NCI-H345 treated with DMSO at 0.1 percent for 48 hours (cell line): ENCODE data around the gene TUBGCP2.

ENCODE experiments used
- DNase-seq: peaks from one replicate; lab custom pipeline; 2025; ENCODE audit not compliant: unreplicated experiment; lab: John Stamatoyannopoulos, UW

Gene TUBGCP2

DNA sequence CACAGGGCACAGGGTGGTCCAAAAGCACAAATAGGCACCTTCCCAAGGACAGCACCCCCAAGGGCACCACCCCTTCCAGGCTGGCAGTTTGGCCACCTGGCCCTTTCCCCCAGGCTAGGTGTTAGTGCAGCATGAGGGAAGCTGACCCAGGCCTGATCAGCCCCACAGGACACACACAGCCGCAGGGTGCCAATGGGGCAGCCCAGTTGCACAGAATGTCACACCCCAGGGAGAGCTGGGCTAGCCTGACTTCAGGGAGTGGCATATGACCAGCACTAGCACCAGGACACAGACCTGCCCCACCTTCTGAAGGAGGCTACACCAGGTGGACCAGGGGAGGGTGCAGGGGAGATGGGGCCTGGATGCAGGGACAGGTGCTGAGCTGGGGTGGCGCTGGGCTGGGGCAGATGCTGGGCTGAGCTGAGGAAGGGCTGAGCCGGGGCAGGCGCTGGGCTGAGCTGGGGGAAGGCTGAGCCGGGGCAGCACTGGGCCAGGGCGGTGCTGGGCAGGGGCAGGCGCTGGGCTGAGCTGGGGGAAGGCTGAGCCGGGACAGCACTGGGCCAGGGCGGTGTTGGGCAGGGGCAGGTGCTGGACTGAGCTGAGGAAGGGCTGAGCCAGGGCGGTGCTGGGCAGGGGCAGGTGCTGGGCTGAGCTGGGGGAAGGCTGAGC lies 28.1 kb downstream of the TUBGCP2 start:
- DNase-seq, result no peak

DNA sequence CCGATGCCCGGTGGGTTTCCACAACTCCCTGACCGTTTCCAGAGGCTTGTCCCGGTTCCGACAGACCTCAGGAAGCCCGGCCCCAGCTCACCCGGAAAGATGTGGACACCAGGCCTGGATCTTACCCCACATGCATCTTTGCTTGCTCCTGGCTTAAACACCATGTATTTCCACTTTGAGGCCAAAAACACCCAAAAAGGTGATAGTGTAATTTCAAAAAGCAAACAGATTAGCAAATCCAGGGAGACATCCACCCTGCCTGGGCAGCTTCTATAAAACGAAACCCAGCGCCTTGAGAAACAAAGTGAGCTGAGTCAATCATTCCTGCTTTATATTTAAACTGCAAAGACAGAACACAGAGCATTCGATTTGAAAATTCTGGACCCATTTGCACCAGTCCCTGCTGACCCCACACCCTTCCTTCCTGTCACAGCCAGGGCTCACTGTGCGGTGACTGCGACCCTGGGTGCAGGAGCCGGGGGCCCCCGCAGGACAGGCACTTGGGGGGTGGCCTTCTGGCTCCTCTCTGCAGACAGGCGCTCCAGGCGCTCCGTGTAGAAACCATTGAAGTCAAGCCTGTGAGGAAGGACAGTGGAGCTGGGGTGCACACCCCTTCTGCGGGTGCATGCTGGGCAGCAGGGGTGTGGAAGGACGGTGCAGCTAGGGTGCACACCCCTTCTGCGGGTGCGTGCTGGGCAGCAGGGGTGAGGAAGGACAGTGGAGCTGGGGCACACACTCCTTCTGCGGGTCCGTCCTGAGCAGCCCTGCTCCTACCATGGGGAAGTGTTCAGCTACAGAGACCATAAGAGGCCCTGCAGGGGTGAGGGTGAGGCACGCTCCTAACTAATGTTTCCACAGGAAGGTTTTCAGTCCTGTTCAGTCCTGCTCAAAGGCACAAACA lies 29.1 kb downstream of the TUBGCP2 start:
- DNase-seq, result no peak

DNA sequence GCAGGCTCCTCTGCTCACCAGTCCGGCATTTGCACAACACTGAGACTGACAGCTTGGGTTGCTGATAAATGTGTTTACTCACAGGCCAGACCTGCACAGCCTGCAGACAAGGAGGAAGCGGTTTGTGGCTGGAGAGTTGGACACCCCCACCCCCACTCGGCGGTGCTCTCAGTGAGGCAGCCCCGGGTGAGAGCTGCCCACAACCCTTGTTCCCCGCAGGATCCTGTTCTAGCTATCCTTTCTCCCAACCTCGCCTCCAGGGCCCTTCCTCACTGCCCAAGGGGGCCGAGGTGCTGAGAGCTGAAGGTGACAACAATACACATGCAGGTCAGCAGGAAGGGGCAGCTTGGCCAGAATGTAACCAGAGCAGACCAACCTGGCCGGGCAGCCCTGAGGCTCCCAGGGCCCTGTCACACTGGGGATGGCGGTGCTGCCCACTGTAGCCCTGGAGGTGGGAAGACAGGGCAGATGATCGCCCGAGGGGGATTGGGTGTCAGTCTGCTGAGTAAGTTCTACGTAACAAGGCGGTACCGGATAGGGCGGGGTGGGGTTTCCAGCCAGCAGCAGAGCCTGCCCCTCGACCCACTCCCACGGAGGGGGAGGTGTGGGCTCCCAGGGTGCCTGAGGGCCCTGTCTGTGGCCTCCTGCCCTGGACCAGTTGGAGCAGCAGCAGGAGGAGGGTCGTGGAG lies 30.0 kb downstream of the TUBGCP2 start:
- no peak for DNase-seq

DNA sequence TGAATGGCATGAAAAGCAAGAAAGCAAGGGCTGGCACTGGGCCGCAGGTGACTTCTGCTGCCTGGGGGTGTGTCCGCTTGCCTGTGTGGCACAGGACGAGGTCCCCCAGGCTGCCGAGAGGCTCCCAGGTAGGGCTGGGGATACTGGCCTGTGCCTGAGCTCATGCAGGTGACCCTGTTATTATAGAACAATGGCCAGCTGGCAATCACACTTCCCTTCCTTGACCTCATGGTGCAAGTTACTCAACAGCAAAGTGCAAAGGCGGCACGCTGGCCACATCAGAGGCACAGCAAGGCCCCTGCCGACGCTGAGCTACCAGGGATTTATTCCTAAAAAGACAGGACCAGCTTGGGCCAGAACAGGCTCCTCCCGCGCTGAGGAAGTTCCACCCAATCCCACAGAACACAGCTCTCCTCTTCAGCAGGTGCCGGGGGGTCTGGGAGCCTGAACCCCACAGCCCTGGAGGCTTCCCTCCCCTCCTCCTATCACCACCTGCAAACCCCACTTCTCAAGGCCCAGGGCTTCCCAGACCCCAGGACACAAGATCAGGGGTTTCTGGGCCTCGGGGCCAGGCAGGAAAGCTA lies 30.6 kb downstream of the TUBGCP2 start:
- DNase-seq, result no peak

DNA sequence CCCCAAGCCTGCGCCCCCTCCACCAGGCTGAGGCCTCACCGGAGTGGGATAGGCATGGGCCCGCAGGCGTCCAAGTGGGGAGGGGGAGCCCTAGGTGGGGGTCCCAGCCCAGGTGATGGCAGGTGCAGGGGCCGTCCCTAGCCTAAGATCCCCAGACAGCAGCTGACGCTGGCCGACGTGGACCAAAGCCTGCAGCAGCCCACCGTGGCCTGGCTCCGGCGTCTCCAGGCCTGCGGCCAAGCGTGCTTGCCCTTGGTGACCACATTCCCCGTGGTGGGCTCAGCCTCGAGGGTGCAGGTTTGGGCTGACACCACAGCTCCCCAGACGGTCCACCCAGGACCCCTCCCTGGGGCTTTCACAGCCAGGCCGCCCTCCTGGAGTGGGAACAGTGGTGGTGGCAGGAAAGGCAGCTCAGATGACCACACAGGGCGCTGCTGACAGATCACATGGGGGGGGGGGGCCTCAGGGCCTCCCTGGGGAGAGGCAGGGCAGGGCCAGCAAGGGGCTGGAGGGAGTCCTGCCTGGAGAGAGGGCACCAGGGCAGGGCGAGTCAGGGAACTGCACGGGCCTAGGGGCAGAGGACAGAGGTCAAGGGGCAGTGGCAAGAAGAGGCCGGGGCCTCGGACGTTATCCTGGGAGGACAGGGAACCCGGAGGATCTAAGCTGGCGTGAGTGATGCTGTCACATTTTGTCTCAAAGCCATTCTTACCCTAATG lies 31.2 kb downstream of the TUBGCP2 start:
- no peak for DNase-seq

DNA sequence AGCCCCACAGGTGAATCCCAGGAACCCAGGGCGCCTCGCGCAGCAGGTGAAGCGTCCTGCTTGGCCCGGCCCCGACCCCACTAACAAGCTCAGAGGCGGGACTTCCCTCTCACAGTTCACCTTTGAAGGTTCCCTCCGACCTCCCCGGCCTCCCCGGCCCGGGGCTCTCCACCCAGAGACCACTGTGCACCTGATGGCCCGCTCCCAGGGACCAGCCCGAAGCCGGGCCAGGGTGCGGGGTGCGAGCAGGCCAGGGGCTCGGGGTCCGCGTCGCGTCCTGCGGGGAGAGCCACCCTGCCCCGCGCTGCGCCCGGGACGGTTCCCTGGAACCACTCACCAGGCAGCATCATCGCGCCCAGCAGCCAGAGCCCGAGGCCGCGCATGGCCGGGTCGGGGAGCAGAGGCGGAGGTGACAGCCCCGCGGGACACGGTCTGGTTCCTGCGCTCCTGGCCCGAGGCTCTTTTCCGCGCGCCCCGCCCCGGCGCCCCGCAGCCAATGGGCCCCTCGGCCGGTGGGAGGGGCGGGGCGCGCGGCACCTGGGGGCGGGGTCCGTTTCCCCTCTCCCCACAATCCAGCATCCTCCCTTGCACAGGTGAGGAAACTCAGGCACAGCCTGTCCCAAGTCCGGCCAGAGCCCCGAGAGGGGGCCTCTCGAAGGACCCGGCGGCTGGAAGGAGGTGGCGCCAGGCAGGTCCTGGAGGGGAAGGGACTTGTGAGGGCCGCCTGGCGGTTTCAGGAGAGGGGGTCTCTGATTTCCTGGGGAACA lies 32.1 kb downstream of the TUBGCP2 start, which contains the start of gene ADAM8:
TSS of gene ADAM8 (minus strand) at position 434 of the 767 bp plus-strand sequence. CDS start at position 383, 51 bp downstream.
- DNase-seq, result no peak

DNA sequence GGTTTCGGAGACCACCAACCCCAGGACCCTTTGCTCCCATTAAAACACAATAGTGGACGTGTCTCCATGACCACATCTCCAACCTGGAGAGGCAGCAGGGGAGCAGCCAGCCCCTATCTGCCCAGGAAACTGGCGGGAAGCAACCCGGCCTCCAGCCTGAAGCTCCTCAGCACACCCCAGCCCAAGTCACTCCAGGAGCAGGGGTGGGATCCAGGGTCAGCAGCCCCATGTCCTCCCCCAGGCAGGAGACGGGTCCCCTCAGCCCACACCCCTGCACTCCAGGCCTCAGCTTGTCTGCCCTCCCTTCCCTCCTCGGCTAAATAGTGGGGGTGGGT lies 32.6 kb downstream of the TUBGCP2 start:
- DNase-seq, result no peak

DNA sequence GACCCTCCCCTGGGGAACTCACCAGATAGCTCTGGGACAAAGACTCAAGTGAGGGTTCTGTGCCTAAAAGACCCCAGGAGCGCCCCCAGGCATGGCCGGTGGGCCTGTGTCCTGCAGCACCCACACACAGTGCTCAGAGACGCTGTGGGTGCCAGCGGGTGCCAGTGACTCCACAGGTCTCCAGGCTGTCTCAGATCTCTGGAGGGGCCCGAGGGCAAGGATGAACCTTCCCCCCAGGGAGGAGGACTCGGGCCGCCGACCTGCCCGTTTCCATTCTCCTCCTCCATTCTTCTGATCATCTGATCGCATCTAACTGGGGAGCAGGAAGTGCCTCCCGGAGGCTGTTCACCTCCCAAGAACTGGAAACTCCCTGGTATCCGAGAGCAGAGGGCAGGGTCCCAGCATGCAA lies 33.0 kb downstream of the TUBGCP2 start:
- DNase-seq, result no peak

DNA sequence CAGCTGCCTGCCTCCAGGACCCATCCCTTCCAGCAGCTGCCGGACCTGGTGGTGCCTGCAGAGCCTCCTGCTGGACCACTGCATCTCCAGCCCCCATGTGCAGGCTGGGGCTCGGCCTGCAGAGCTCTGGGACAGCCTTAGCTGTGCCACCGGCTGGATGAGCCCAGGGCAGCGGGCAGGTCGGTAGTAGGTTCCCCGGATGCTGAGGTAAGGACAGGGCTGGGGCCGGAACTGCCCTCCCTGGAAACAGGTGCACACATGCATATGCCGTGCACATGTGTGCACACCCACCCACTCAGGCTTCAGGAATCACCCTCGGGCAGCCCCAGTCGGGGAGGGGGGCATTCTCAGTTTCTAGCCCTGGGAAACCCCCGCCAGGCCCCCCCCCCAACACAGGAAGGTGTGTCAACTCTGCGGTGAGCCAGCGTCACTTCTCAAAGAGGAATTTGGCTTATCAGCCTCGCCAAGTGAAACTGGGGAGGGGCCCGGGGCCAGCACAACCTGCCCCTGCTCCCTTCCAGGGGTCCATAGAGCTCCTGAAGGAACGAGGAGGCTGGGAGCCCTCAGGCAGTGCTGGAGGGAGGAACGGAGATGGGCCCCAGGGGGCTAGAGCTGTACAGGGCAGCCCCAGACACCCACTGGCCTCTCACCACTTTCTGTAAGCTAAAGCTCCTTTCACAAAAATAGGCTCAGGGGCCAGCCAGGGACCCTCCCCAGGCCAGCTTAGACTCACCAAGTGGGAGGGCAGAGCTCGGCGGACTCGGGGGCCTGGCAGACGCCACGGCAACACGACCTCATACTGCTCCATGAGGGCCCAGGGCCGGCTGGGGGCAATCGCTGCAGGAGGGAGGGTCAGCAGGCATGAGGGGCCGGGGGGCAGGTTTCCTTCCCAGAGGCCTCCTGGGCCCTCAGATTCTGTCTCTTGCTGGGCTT lies 33.7 kb downstream of the TUBGCP2 start:
- DNase-seq, result no peak

DNA sequence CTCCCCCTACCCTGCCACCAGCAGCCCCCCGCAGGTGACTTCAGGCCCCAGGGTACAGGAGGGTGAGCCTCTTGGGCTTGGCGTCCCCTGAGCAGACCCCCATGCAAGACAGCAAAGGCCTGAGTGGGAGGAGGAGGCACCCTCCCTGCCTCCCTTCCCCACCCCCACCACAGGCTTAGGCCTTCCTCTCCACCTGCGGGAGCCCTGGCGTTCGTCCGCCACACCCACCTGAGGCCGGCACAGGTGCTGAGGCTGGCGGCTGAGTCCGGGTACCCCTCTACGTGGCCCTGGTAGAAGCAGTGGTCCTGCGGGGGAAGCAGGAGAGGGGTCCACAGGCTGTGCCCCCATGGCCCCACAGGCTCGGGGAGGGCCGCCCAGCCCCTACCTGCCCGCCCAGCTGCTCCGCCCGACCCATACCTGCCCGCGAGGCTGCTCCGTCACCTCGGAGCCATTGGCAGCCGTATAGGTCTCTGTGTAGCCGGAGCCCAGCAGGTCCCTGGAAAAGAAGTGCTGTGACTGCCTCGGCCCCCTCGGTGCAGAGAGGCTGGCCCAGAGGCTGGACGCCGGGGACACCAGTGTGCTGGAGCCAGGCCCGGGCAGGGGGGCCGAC lies 35.0 kb downstream of the TUBGCP2 start:
- no peak for DNase-seq

DNA sequence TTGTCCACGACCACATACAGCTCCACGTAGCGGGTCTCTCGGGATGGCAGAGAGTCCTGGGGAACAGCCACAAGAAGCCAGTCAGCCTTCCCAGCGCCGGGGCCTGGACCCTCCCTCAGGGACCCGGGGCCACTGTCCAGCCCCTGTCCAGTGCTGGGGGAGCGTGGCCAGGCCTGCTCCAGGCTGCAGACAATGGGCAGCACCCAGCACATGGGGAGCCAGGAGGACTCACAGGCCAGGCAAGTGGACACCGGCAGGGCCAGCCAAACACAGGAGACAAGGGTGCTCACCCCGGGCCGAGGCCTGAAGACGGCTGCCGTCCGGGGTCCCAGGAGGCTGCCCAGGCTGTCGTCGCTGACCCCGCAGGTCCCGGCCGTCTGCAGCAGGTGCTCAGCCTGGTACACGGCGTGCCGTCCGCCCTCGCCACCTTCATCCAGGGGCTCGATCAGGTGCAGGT lies 35.7 kb downstream of the TUBGCP2 start:
- DNase-seq, result no peak

DNA sequence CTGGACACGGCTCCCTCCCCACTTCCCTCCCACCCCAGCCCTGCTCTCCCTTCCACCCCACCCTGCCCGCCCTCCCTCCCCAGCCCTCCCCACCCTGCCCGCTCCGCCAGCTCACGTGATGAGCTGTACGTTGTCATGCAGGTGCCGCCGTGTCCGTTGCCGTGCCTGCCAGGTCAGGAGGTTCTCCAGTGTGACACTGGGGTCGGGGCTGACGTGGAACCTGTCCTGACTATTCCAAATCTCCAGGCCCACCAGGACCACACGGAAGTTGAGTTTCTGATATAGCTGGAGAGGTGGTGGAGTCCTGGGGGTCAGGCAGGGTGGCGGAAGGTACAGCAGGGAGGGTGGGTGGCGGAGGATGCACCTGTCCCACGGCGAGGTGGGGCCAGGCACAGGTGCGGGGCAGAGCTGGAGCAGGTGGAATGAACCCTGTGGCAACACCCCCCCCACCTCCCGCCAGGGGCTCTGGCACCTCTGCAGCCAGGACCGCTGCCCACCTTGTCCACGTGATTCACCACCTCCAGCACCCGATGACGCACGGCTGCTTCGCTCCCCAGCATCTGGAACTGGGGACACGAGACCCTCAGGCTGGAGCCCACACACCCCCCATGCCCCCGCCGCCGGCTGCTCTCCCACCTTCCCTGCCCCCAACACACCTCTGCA lies 36.2 kb downstream of the TUBGCP2 start:
- no peak for DNase-seq

DNA sequence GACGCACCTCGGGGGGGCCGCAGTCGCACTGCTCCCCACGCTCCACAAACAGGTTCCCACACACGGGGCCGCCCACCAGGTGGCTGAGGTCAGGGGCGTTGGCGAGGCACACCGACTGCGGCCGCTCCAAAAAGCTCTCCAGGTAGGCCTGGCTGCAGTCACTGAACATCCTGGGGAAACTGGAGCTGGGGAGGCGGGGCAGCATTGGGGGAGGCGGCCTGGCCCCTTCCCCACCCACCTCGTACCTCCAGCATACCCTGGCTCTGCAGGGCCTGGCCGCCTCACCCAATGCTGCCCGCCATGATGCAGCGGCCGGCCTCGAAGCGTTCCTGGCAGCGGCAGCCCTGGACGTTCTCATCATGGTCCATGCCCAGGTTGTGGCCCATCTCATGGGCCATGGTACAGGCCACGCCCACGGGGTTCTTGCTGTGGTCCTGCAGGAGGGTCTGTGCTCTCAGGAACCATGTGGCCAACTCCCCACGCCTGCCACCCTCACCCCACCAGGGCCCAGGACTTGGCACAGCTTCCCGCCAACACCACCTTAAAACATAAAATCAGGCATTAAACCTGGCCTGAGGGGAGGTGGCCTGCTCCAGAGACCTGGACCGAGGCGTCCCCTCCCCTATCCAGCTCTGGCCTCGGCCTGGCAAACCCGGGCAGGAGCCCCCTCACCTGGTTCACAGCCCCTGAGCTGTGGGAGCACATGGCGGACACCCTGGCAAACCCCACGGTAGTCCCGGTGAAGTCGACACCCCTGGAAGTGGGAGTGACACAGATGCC lies 37.0 kb downstream of the TUBGCP2 start:
- no peak for DNase-seq

DNA sequence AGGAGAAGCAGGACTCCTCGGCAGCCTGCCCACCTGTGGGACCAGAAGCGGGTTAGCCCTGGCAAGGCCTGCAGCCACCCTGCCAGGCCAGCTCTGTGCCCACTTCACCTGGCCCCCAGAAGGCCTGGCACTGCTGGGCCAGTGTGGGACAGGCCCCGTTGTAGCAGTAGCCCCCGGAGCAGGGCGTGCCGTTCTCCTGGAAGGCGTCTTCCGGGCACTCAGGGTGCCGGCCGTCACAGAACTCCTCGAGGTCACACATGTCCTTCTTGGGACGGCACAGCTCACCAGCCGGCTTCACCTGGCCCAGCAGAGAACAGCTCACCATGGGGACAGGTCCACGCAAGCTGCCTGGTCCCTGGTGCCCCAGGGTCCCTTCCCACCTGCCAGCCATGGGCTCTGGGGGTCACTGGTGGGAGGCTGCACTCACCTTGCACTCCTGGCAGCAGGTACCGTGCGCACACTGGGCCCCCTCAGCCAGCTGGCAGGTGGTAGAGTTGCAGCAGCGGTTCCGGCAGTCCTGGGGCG lies 37.8 kb downstream of the TUBGCP2 start:
- DNase-seq, result no peak

DNA sequence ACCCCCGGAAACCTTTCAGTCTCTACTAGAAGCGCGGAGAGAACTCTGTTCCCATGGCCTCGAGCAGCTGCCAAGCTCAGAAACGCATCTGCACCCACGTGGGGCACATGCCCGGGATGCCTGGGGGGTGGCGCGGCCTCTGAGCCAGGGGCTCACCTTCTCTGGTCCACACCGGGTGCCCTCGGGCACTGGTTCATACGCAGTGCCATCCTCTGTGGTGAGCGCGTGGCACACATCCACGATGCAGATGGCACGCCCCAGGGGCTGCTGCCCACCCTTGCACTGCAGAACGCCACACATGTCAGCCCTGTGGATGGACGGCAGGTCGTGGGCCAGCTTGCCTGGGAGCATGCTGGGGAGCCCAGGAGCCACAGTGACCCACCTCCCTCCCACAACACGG lies 38.5 kb downstream of the TUBGCP2 start:
- no peak for DNase-seq

DNA sequence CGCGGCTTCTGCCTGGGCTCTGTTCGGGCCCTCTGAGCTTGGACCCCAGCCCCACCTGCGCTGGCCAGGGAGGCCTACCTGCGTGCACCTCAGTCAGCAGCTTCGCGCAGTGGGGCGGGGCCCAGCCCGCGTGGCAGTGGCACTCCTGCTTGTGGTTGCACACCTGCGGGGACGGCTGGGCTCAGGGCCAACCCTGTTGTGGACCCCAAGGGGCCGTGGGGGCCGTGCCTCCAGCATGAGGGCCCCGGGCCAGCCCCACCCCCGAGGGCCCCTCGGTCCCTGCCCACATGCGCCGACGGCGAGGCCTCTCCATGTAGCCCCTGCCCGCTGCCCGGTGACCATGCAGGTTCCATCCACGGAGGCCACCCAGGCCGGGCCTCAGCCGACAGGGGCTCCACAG lies 39.3 kb downstream of the TUBGCP2 start:
- no peak for DNase-seq

DNA sequence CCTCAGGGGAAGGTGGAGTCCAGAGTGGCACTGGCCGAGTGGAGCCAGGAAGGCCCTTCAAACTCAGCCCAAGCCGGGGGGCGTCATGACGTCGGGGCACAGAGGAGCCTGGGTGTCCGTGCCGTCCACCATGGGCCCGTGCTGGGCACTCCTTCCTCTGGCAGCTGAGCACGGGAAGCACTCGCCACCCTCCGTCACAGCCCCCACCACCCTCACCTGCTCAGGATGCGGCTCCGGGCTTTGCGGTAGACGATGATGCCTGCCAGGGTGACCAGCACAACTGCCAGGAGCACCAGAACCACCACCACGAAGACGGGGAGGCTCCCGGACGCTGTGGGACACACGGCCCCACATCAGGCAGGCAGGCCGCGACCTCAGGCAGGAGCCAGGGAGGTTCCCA lies 40.1 kb downstream of the TUBGCP2 start:
- no peak for DNase-seq
